HepG2 (cell line): ENCODE results near the gene PSPH. TPM values are rescaled to one million over a fixed set of nuclear protein-coding genes. Genes with fewer than 3 reads are reported as not detected.

Source experiments
- HDAC2 ChIP-seq: sonication (generic); formaldehyde crosslinking; IDR thresholded peaks from 2 replicates; pipeline ENCODE4 v1.4.0; 2020; ENCODE audit warnings: missing genetic modification reagents
- KLF16 ChIP-seq, 2 experiments: sonication (generic) in 1 of 2; formaldehyde crosslinking in 1 of 2; IDR thresholded peaks; 2 replicates each; pipeline versions ENCODE4 v1.6.1 to v1.8.0; 2016 to 2023; ENCODE audit warnings: missing genetic modification reagents in 2 of 2, missing compliant biosample characterization in 1 of 2
- MAFK ChIP-seq, 2 experiments: IDR thresholded peaks in 1 of 2; conservative IDR thresholded peaks in 1 of 2; 2 replicates each; pipeline ENCODE4 v1.6.1; 2011; ENCODE audit warnings: improper control_type of control experiment in 2 of 2, low read length in 2 of 2
- MZF1 ChIP-seq: sonication (generic); formaldehyde crosslinking; IDR thresholded peaks from 2 replicates; pipeline ENCODE4 v1.8.1; 2023; ENCODE audit warnings: mild to moderate bottlenecking, missing genetic modification reagents, borderline replicate concordance
- PAX8 ChIP-seq: sonication (generic); formaldehyde crosslinking; IDR thresholded peaks from 2 replicates; pipeline ENCODE4 v1.8.0; 2022; ENCODE audit warnings: mild to moderate bottlenecking, missing genetic modification reagents, borderline replicate concordance
- PHB2 ChIP-seq: fragments of 450-650 bp; IDR thresholded peaks from 2 replicates; pipeline ENCODE4 v1.6.1; 2018; ENCODE audit not compliant: partially characterized antibody
- SRSF4 ChIP-seq: fragments of 200-400 bp; formaldehyde crosslinking; IDR thresholded peaks from one replicate; pipeline ENCODE4 v1.6.1; 2018; ENCODE audit warnings: mild to moderate bottlenecking, low read depth, low read length, moderate library complexity; ENCODE audit not compliant: poor library complexity, severe bottlenecking
- TSC22D2 ChIP-seq: sonication (generic); formaldehyde crosslinking; IDR thresholded peaks from 2 replicates; pipeline ENCODE4 v1.5.1; 2020; ENCODE audit warnings: missing genetic modification reagents, mild to moderate bottlenecking, borderline replicate concordance
- XBP1 ChIP-seq: sonication (generic); formaldehyde crosslinking; IDR thresholded peaks from 2 replicates; pipeline ENCODE4 v1.5.0; 2020; ENCODE audit warnings: missing genetic modification reagents
- ZBTB8A ChIP-seq: sonication (generic); formaldehyde crosslinking; IDR thresholded peaks from 2 replicates; pipeline ENCODE4 v1.4.0; 2020; ENCODE audit warnings: mild to moderate bottlenecking, low read depth, missing genetic modification reagents, borderline replicate concordance
- ZC3H4 ChIP-seq: sonication (generic); formaldehyde crosslinking; IDR thresholded peaks from 2 replicates; pipeline ENCODE4 v1.4.0; 2020; ENCODE audit warnings: missing genetic modification reagents, borderline replicate concordance
- ZNF30 ChIP-seq: sonication (generic); formaldehyde crosslinking; IDR thresholded peaks from 2 replicates; pipeline ENCODE4 v1.5.0; 2020; ENCODE audit warnings: mild to moderate bottlenecking, missing genetic modification reagents
- ZNF337 ChIP-seq: sonication (generic); formaldehyde crosslinking; IDR thresholded peaks from 2 replicates; pipeline ENCODE4 v1.5.1; 2020; ENCODE audit warnings: missing genetic modification reagents, low read depth, mild to moderate bottlenecking, borderline replicate concordance
- ZNF350 ChIP-seq: sonication (generic); formaldehyde crosslinking; IDR thresholded peaks from 2 replicates; pipeline ENCODE4 v1.4.0; 2020; ENCODE audit warnings: mild to moderate bottlenecking, low read depth, missing genetic modification reagents, borderline replicate concordance
- ZNF557 ChIP-seq: sonication (generic); formaldehyde crosslinking; IDR thresholded peaks from 2 replicates; pipeline ENCODE4 v1.4.0; 2020; ENCODE audit warnings: missing genetic modification reagents
- ZNF567 ChIP-seq: sonication (generic); formaldehyde crosslinking; IDR thresholded peaks from 2 replicates; pipeline ENCODE4 v1.8.1; 2023; ENCODE audit warnings: mild to moderate bottlenecking, missing genetic modification reagents, borderline replicate concordance
- ZNF660 ChIP-seq: sonication (generic); formaldehyde crosslinking; IDR thresholded peaks from 2 replicates; pipeline ENCODE4 v1.5.1; 2020; ENCODE audit warnings: mild to moderate bottlenecking, low read depth, missing genetic modification reagents, borderline replicate concordance
- polyA plus RNA-seq, 8 experiments: library from polyadenylated mRNA; depleted of rRNA in 3 of 8; stranded (reverse) in 7 of 8; unstranded in 1 of 8; fragments of >200 nt; fragmentation: Illumina TruSeq in 4 of 8; extraction: Trizol in 4 of 8; gene quantifications; 2 replicates each; pipeline versions ENCODE4 v1.2.1 to v1.2.3, GENCODE V29; 2011 to 2016; ENCODE audit warnings: low read depth in 4 of 8, missing spikeins in 1 of 8, mixed read lengths in 1 of 8; ENCODE audit not compliant: insufficient read depth in 1 of 8
- total RNA-seq, 5 experiments: library from RNA; depleted of rRNA; stranded (reverse); fragments of >200 nt; fragmentation: Illumina TruSeq; extraction: Trizol; gene quantifications; 2 replicates each; pipeline ENCODE4 v1.2.3, GENCODE V29; 2016; ENCODE audit warnings: low read depth in 1 of 5
- TF ChIP-seq, protein P1 (sequence below): sonication (generic); formaldehyde crosslinking; IDR thresholded peaks from 2 replicates; pipeline ENCODE4 v1.8.1; 2023; ENCODE audit warnings: mild to moderate bottlenecking, moderate library complexity, missing genetic modification reagents
- TF ChIP-seq, protein P2 (sequence below): sonication (generic); formaldehyde crosslinking; IDR thresholded peaks from 2 replicates; pipeline ENCODE4 v1.4.0; 2020; ENCODE audit warnings: missing genetic modification reagents
- TF ChIP-seq, protein P3 (sequence below): sonication (generic); formaldehyde crosslinking; IDR thresholded peaks from 2 replicates; pipeline ENCODE4 v1.8.0; 2022; ENCODE audit warnings: missing genetic modification reagents, mild to moderate bottlenecking, moderate library complexity, borderline replicate concordance
- TF ChIP-seq, protein P4 (sequence below): sonication (generic); formaldehyde crosslinking; IDR thresholded peaks from 2 replicates; pipeline ENCODE4 v1.5.0; 2020; ENCODE audit warnings: missing genetic modification reagents
- TF ChIP-seq, protein P5 (sequence below): sonication (generic); formaldehyde crosslinking; IDR thresholded peaks from 2 replicates; pipeline ENCODE4 v1.4.0; 2020; ENCODE audit warnings: mild to moderate bottlenecking, missing genetic modification reagents

Gene PSPH
- total and polyA plus RNA-seq, 2 of the 13 experiments (the other 11 are each of a cell fraction or from before 2014, with no cell fraction given) = 85.5 to 124 TPM

DNA sequence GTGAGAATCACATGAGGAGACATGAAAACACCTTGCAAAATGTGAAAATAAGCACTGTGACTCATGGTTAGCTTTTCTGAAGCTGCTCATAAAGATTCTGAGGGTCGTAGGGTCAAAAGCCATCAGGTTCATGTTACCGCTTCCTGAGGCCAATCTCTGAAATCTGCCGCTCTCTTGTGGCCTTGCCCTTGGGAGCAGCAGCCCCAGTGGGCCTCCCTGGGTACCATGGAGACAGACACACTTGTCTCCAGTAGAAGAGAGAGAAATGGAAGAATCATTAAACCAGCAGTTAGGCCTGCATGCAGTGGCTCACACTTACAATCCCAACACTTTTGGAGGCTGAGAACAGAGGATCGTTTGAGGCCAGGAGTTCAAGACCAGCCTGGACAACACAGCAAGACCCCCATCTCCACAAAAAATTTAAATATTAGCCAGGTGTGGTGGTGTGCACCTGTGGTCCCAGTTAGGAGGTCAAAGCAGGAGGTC lies 44.0 kb downstream of the PSPH start (continued):
- TF ChIP-seq, protein P1, sequence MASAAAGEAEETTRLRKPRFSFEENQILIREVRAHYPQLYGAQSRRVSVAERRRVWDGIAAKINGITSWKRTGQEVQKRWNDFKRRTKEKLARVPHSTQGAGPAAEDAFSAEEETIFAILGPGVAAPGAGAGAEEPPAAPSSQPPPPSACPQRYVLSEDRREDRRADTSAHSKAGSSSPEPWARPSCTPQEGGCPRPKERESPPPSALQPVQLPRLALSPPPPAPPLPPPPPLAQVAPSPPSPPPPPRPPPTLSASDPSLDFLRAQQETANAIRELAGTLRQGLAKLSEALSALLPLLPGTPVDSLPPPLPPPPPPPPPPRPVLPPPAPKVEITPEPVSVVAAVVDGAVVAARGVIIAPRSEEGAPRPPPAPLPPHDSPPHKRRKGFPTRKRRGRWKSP (CRISPR knock-in tag) = peak; percentile 58; the same call in 1 of the 2 replicates
- TF ChIP-seq ZNF557 (no peak), ZNF350 (CRISPR knock-in tag) (peak; percentile 77; the same call in 1 of the 2 replicates), ZC3H4 (CRISPR knock-in tag) (no peak), KLF16 (CRISPR knock-in tag; IDR thresholded peaks at IDR 0.05) (peak in 1 of 2 experiments; percentile 49; a peak in 1 of 4 replicates), ZNF30 (CRISPR knock-in tag) (no peak), PAX8 (no peak), ZBTB8A (CRISPR knock-in tag) (no peak), MAFK (conservative IDR thresholded peaks at IDR 0.05 in 1 of 2, IDR thresholded peaks at IDR 0.05 in 1 of 2; ENCODE audit: low read length in 2 of 2) (peak in 1 of 2 experiments; percentile 68; a peak in 1 of 4 replicates), ZNF567 (CRISPR knock-in tag) (no peak), HDAC2 (CRISPR knock-in tag) (peak; percentile 96), ZNF660 (CRISPR knock-in tag) (no peak), ZNF337 (CRISPR knock-in tag) (peak; percentile 56; the same call in 1 of the 2 replicates), PHB2 (no peak), XBP1 (no peak), SRSF4 (no peak), MZF1 (CRISPR knock-in tag) (no peak), TSC22D2 (CRISPR knock-in tag) (0 out of 2 replicates have a peak, but pooled peaks have one; percentile 45)
- TF ChIP-seq, protein P2, sequence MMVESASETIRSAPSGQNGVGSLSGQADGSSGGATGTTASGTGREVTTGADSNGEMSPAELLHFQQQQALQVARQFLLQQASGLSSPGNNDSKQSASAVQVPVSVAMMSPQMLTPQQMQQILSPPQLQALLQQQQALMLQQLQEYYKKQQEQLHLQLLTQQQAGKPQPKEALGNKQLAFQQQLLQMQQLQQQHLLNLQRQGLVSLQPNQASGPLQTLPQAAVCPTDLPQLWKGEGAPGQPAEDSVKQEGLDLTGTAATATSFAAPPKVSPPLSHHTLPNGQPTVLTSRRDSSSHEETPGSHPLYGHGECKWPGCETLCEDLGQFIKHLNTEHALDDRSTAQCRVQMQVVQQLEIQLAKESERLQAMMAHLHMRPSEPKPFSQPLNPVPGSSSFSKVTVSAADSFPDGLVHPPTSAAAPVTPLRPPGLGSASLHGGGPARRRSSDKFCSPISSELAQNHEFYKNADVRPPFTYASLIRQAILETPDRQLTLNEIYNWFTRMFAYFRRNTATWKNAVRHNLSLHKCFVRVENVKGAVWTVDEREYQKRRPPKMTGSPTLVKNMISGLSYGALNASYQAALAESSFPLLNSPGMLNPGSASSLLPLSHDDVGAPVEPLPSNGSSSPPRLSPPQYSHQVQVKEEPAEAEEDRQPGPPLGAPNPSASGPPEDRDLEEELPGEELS (CRISPR knock-in tag) = peak; percentile 90
- TF ChIP-seq, protein P3, sequence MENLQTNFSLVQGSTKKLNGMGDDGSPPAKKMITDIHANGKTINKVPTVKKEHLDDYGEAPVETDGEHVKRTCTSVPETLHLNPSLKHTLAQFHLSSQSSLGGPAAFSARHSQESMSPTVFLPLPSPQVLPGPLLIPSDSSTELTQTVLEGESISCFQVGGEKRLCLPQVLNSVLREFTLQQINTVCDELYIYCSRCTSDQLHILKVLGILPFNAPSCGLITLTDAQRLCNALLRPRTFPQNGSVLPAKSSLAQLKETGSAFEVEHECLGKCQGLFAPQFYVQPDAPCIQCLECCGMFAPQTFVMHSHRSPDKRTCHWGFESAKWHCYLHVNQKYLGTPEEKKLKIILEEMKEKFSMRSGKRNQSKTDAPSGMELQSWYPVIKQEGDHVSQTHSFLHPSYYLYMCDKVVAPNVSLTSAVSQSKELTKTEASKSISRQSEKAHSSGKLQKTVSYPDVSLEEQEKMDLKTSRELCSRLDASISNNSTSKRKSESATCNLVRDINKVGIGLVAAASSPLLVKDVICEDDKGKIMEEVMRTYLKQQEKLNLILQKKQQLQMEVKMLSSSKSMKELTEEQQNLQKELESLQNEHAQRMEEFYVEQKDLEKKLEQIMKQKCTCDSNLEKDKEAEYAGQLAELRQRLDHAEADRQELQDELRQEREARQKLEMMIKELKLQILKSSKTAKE (CRISPR knock-in tag) = peak; percentile 95
- TF ChIP-seq, protein P4, sequence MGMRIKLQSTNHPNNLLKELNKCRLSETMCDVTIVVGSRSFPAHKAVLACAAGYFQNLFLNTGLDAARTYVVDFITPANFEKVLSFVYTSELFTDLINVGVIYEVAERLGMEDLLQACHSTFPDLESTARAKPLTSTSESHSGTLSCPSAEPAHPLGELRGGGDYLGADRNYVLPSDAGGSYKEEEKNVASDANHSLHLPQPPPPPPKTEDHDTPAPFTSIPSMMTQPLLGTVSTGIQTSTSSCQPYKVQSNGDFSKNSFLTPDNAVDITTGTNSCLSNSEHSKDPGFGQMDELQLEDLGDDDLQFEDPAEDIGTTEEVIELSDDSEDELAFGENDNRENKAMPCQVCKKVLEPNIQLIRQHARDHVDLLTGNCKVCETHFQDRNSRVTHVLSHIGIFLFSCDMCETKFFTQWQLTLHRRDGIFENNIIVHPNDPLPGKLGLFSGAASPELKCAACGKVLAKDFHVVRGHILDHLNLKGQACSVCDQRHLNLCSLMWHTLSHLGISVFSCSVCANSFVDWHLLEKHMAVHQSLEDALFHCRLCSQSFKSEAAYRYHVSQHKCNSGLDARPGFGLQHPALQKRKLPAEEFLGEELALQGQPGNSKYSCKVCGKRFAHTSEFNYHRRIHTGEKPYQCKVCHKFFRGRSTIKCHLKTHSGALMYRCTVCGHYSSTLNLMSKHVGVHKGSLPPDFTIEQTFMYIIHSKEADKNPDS = no peak
- TF ChIP-seq, protein P5, sequence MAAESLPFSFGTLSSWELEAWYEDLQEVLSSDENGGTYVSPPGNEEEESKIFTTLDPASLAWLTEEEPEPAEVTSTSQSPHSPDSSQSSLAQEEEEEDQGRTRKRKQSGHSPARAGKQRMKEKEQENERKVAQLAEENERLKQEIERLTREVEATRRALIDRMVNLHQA = 0 out of 2 replicates have a peak, but pooled peaks have one; percentile 73
